T-helper 1 cell treated with Interleukin-12 subunit alpha and Interleukin-12 subunit beta and Interleukin-4 antibody, amounts not matched to agents 30 ng/mL and 1 ng/mL, for 36 hours (primary cell): ENCODE data around the gene PIGV. TPM values are rescaled to one million over a fixed set of nuclear protein-coding genes. Genes with fewer than 3 reads are reported as not detected.

Source experiments
- intact Hi-C: fragments of 100-400 bp; cut with micrococcal nuclease; formaldehyde crosslinking; loops from one replicate; pipeline ENCODE4 v1.15.1; 2024
- total RNA-seq: library from RNA; stranded (reverse); gene quantifications from 2 replicates; pipeline ENCODE4 v1.2.3, GENCODE V29; 2022

Gene PIGV
- total RNA-seq, 1 donor from 2014 or later: 11.3 TPM

- intact Hi-C loops: no loop called here
Measured at GRCh38 chr1:26771643-26772321, 16.0 kb upstream of the PIGV start.

GRCh38 chr1:26772687-26773086, 15.1 kb upstream of the PIGV start:
- intact Hi-C loops: no loop called here

GRCh38 chr1:26774462-26774861, 13.3 kb upstream of the PIGV start:
- intact Hi-C loops: no loop called here

- intact Hi-C loops: no loop called here
Measured at GRCh38 chr1:26775666-26776065, 12.1 kb upstream of the PIGV start.

- intact Hi-C loops: no loop called here
Measured at GRCh38 chr1:26779098-26779668, 8.6 kb upstream of the PIGV start.

GRCh38 chr1:26780344-26780957, 7.3 kb upstream of the PIGV start:
- intact Hi-C loops: loop anchor here (10.0 kb wide), 1 partner anchor 214 kb away; the partner anchor contains the start of gene TRNP1

- intact Hi-C loops: loop anchor here (10.0 kb wide), 1 partner anchor 213 kb away; the partner anchor contains the start of gene TRNP1
Measured at GRCh38 chr1:26781206-26781825, 6.4 kb upstream of the PIGV start.

- intact Hi-C loops: loop anchor here (10.0 kb wide), 1 partner anchor 212 kb away; the partner anchor contains the start of gene TRNP1
Measured at GRCh38 chr1:26782521-26783212, 5.1 kb upstream of the PIGV start.

GRCh38 chr1:26783646-26784022, 4.1 kb upstream of the PIGV start:
- intact Hi-C loops: loop anchor here (10.0 kb wide), 1 partner anchor 211 kb away; the partner anchor contains the start of gene TRNP1

- intact Hi-C loops: loop anchor here (10.0 kb wide), 1 partner anchor 211 kb away; the partner anchor contains the start of gene TRNP1
Measured at GRCh38 chr1:26784023-26784871, 3.5 kb upstream of the PIGV start.

GRCh38 chr1:26784886-26785285, 2.9 kb upstream of the PIGV start:
- intact Hi-C loops: loop anchor here (5.0 to 10.0 kb wide), 2 partner anchors 210 to 468 kb away; partner anchors contain the start of genes CD52 and TRNP1

- intact Hi-C loops: loop anchor here (2.0 to 10.0 kb wide), 3 partner anchors 51 to 469 kb away; partner anchors contain the start of genes CD52 and TRNP1
Measured at GRCh38 chr1:26785611-26786436, 1.9 kb upstream of the PIGV start.

- intact Hi-C loops: loop anchor here (1.0 to 10.0 kb wide), 8 partner anchors 42 to 469 kb away; partner anchors contain the start of genes CD52 and TRNP1
Measured at GRCh38 chr1:26786437-26787380, 1.0 kb upstream of the PIGV start.

GRCh38 chr1:26787381-26787705, 407 bp upstream of the PIGV start:
- intact Hi-C loops: loop anchor here (1.0 to 10.0 kb wide), 8 partner anchors 43 to 470 kb away; partner anchors contain the start of genes CD52 and TRNP1

- intact Hi-C loops: loop anchor here (1.0 to 10.0 kb wide), 5 partner anchors 206 to 471 kb away; partner anchors contain the start of genes CD52, DHDDS, HMGN2 and TRNP1
Measured at GRCh38 chr1:26788515-26788785, 700 bp downstream of the PIGV start.

- intact Hi-C loops: loop anchor here (1.0 to 10.0 kb wide), 8 partner anchors 89 to 472 kb away; partner anchors contain the start of genes CD52, DHDDS, HMGN2 and TRNP1
Measured at GRCh38 chr1:26788836-26789611, 1.3 kb downstream of the PIGV start.

GRCh38 chr1:26789612-26789865, 1.8 kb downstream of the PIGV start:
- intact Hi-C loops: loop anchor here (1.0 to 10.0 kb wide), 6 partner anchors 89 to 472 kb away; partner anchors contain the start of genes CD52, HMGN2 and TRNP1
